Renal cortex interstitium (tissue), 11 donors: ENCODE results near the gene IL4R. TPM values are rescaled to one million over a fixed set of nuclear protein-coding genes. Genes with fewer than 3 reads are reported as not detected.
"Not testable (repeated sequence)": the region's sequence is repeated elsewhere in the genome, so short reads cannot be mapped to it uniquely, and the experiment has no call there.

Experiments
- DNase-seq, 11 donors: peaks; one replicate each; pipeline ENCODE4 v3.0.0-alpha.2; 2013; ENCODE audit warnings: low read depth in 9 of 11, low spot score in 4 of 11; ENCODE audit errors: extremely low read depth in 1 of 11
- polyA plus RNA-seq, 3 donors: library from polyadenylated mRNA; unstranded; fragments of 120-200 nt; gene quantifications; one replicate each; pipeline ENCODE4 v1.2.1, GENCODE V29; 2013; ENCODE audit not compliant: insufficient read length in 3 of 3

Gene IL4R
- polyA plus RNA-seq, 3 donors: 15.5 to 25.4 (median 17.2) TPM

GRCh38 chr16:27285676-27286196, 28.0 kb upstream of the IL4R start:
- no peak for DNase-seq

- DNase-seq: no peak
Observed at GRCh38 chr16:27286451-27286850, 27.3 kb upstream of the IL4R start.

GRCh38 chr16:27287051-27287811, 26.5 kb upstream of the IL4R start:
- DNase-seq: no peak

GRCh38 chr16:27287887-27288286, 25.9 kb upstream of the IL4R start:
- DNase-seq: no peak

GRCh38 chr16:27288313-27288712, 25.5 kb upstream of the IL4R start:
- not testable (repeated sequence) for DNase-seq

- no peak for DNase-seq
Observed at GRCh38 chr16:27289669-27290068, 24.1 kb upstream of the IL4R start.

GRCh38 chr16:27290562-27290961, 23.2 kb upstream of the IL4R start:
- DNase-seq: no peak

GRCh38 chr16:27291106-27291505, 22.7 kb upstream of the IL4R start:
- no peak for DNase-seq

GRCh38 chr16:27291722-27292240, 22.0 kb upstream of the IL4R start:
- DNase-seq: no peak

- no peak for DNase-seq
Observed at GRCh38 chr16:27293343-27293742, 20.4 kb upstream of the IL4R start.

GRCh38 chr16:27298132-27298531, 15.6 kb upstream of the IL4R start:
- no peak for DNase-seq

- no peak for DNase-seq
Observed at GRCh38 chr16:27301236-27301861, 12.4 kb upstream of the IL4R start.

GRCh38 chr16:27302126-27302525, 11.6 kb upstream of the IL4R start:
- no peak for DNase-seq

GRCh38 chr16:27303256-27304100, 10.3 kb upstream of the IL4R start:
- DNase-seq: no peak

- no peak for DNase-seq
Observed at GRCh38 chr16:27304102-27304501, 9.7 kb upstream of the IL4R start.

- DNase-seq: no peak
Observed at GRCh38 chr16:27304881-27305745, 8.7 kb upstream of the IL4R start.

- DNase-seq: no peak
Observed at GRCh38 chr16:27305839-27306442, 7.8 kb upstream of the IL4R start.

- no peak for DNase-seq
Observed at GRCh38 chr16:27308792-27309191, 5.0 kb upstream of the IL4R start.
